Stimulated activated CD8-positive, alpha-beta memory T cell treated with anti-CD3 and anti-CD28 coated beads, Interleukin-7, amount 100 ng/mL, for 48 hours (primary cell): Measurements from ENCODE around the gene IL12RB1.

ENCODE experiments used
- DNase-seq, 2 donors: peaks; one replicate each; pipeline ENCODE4 v3.0.0-alpha.2; 2020; ENCODE audit warnings: low read depth in 1 of 2; ENCODE audit errors: extremely low read depth in 1 of 2

Gene IL12RB1

DNA sequence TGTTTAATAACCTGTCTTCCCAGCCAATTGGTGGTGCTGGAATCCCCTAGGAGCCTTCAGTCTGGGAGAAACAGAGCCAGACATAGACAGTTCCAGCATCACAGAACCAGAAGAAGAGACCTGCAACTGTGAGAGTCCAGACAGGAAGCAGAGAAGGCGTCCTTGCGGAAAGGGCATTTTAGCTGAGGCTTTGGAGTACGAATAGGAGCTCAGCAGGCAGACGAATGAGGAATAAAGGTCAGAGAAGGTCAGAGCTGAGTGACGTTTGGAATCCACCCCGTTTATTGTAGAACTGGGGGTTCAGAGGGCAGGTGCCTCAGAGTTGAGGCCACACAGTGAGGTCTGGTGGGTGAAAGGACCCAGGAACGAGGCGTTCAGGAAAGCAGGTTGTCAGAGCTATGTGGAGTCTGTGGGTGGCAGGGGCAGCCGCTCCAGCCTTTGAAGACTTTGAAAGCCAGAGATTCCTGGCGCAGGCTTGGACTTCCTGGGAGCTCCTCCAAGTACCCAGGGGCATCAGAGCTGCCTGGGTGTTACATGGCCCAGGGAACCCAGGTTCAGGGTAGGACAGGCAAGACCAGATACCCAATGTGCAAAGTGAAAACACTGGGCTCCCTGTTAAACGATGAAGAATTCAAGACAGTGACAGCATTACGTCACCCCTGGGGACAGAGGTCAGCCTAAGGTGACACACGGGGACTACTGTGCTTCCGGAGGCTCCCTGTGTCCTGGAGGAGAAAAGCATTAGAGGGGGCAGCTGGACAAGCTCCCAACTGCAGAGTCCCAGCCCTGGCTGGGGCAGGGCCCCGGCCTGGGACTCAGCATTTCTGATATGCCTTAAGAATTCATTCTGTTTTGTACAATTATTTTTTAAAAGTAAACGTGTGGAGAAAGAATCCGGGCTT is 73.3 kb downstream of the IL12RB1 start:
- DNase-seq: no peak

DNA sequence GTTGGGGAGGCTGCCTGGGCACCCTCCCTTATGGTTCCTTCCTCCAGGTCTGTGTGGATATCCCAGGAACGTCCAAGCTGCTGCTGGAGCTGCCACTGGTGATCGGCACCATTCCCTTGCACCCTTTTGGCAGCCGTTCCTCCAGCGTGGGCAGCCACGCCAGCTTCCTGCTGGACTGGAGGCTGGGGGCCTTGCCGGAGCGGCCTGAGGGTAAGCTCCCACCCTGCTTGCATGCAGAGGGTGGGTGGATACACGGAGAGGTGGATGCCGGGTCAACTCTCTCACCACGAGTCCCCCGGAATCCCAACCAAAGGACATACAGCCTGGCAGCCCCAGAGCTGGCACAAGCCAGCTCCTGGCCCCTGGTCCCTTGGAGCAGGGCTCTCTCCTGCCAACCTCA is 76.6 kb downstream of the IL12RB1 start:
- DNase-seq: no peak

DNA sequence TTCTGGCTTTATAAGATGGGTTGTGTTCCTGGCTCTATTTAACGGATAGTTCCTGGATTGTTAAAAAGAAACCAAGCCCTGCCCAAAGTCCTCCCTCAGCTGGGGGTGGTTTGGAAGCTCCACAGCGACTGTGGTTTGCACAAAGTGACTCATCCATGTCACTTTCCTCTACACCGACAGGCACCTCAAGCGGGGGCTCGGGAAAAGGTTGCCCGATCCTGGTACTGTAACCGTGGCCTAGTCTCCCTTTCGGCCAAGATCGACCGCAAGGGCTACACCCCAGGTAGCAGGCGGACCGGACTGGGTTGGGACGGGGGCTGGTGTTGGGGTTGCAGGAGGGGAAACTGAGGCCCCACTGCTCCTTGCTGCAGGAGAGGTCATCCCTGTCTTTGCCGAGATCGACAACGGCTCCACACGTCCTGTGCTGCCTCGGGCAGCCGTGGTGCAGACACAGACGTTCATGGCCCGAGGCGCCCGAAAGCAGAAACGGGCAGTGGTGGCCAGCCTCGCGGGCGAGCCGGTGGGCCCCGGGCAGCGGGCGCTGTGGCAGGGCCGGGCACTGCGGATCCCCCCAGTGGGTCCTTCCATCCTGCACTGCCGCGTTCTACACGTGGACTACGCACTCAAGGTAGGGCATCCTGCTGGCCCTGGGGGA is 77.2 kb downstream of the IL12RB1 start:
- no peak for DNase-seq
